SJSA1 (cell line): Measurements from ENCODE around the gene WEE1. TPM values are rescaled to one million over a fixed set of nuclear protein-coding genes. Genes with fewer than 3 reads are reported as not detected.
"Not testable (repeated sequence)": the region's sequence is repeated elsewhere in the genome, so short reads cannot be mapped to it uniquely, and the experiment has no call there.

Source experiments
- DNase-seq, 2 experiments: peaks; one replicate each; pipeline ENCODE4 v3.0.0-alpha.2; 2015 to 2020; ENCODE audit warnings: low spot score in 2 of 2, low read depth in 1 of 2
- H3K27ac ChIP-seq: fragments of 250-450 bp; sonication (Bioruptor Pico); 2 replicates; pipeline ENCODE4 v1.5.1; 2020; ENCODE audit warnings: mild to moderate bottlenecking, moderate library complexity
- H3K27me3 ChIP-seq: fragments of 250-450 bp; sonication (Bioruptor Pico); replicated peaks from 2 replicates; pipeline ENCODE4 v1.5.1; 2020; ENCODE audit warnings: mild to moderate bottlenecking, moderate library complexity
- H3K36me3 ChIP-seq: fragments of 250-450 bp; sonication (Bioruptor Pico); 2 replicates; pipeline ENCODE4 v1.5.1; 2020; ENCODE audit warnings: mild to moderate bottlenecking
- H3K4me1 ChIP-seq: fragments of 250-450 bp; sonication (Bioruptor Pico); replicated peaks from 2 replicates; pipeline ENCODE4 v1.6.1; 2021; ENCODE audit warnings: mild to moderate bottlenecking
- H3K4me3 ChIP-seq: fragments of 250-450 bp; sonication (Bioruptor Pico); 2 replicates; pipeline ENCODE4 v1.5.1; 2020; ENCODE audit warnings: mild to moderate bottlenecking
- H3K9me3 ChIP-seq: fragments of 250-450 bp; sonication (Bioruptor Pico); replicated peaks from 2 replicates; pipeline ENCODE4 v1.5.1; 2020; ENCODE audit warnings: mild to moderate bottlenecking
- total RNA-seq: library from RNA; depleted of rRNA; stranded (reverse); fragments of >200 nt; shearing (Covaris generic); gene quantifications from 2 replicates; pipeline ENCODE4 v1.2.3, GENCODE V29; 2014

WEE1 gene
- total RNA-seq, 1 experiment from 2014 or later = 44.3 TPM

DNA sequence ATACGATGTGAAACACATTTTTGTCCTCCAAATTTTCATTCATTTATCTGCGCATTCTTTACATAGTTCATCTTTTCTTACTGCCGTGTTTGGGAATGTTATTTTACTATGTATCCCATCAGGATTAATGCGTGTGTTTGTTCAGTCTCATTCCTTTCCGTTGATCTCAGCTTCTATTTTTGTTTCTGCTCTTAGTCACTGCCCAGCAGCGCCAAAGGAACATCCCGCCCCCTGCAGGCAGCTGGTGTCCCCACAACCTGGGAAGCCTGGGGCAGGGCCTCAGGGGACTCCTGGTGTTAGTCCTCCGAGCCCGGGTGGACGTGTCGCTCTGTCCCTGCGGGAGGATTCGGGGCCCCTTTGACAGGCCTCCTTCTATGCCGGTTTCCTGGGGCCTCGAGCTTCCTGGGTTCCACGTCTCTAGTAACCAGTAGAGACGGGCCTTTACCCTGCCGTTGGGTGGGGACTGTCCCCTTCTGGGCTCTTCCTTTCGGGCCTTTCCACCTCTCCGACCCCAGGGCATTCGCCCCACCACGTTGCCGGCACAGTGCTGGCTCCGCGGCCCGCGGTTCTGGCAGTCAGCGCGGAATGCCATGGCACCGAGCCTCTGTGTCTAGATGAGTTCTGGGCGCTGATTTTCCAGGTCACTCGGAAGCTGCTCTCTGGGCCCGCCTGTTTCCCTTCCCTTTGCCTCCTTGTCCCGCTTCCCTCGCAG lies 39.8 kb downstream of the WEE1 start:
- no peaks in the 10 kb centered on the region for H3K36me3 ChIP-seq
- no peaks in the 10 kb centered on the region for H3K27me3 ChIP-seq
- peak overlapping the region; percentile 98 for H3K27ac ChIP-seq
- H3K4me3 ChIP-seq = peak overlapping the region; percentile 28
- H3K9me3 ChIP-seq = no peaks in the 10 kb centered on the region
- peaks cover 43% of the 10 kb centered on the region for H3K4me1 ChIP-seq
- DNase-seq = peak; percentile 91 to 93

DNA sequence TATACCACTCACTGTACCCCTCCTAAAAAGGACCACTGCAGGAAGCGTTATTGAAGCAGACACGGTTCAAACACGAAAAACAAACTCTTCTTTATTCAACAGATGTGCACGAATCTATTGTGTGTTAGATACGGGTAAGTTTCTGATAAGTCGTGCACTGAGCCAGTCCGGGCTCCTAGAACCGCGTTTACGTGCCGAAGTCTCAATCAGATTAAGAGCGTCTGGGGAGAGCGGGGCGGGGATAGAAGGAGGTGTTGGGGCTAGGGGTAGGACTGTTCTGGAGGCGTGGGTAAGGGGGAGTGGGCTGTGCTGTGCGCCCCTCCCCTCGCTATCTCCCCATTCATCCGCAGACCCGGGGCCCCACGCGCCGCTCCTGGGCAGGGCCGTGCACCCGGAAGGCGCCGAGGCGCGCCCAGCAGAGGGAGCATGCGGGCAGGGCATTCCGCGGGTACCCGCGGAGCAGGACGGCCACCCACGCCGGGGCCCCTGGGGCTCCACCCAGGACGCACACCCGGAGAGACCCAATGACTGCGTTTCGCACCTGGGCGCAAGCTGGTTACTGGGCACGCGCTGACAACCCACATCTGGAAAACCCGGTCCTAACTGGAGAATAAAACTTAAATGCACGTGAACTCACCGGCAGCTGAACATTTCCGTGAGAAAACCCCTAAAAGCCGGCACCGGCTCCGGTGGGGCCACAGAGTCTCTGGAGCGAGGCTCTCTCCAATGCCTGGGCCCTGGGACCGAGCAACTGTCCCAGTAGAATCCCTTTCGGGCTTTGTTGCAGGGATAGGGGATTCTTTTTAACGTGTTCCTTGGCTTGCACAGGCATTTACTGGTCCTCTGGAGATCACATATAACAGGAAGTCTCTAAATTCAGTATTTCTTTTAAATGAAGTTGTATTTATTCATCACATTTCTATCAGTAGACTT lies 40.6 kb downstream of the WEE1 start:
- peak overlapping the region; percentile 98 for H3K27ac ChIP-seq
- peak; percentile 85 to 86 for DNase-seq
- H3K4me1 ChIP-seq = peaks cover 44% of the 10 kb centered on the region
- H3K9me3 ChIP-seq = no peaks in the 10 kb centered on the region
- H3K36me3 ChIP-seq = no peaks in the 10 kb centered on the region
- peak overlapping the region; percentile 28 for H3K4me3 ChIP-seq
- no peaks in the 10 kb centered on the region for H3K27me3 ChIP-seq

DNA sequence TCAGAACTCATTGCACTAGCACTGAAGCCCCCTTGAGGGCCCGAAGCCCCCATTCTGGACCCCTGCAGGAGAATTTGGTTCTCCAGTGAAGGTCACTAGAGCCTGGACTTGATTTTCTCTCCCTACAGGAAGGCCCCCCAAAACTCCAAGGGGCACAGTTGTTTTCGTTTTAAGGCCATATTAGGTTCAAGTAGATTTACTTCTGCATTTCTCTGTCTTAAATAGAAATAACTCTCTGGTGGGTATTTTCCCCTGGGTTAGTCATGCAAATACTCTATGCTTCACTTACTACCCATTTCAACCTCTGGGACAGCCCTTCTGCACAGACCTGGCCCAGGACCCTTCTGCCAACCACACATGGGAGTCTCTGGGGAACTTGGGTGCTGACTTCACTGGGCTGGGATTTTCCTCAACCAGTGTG lies 41.6 kb downstream of the WEE1 start:
- H3K36me3 ChIP-seq = no peaks in the 10 kb centered on the region
- DNase-seq = no peak
- H3K27ac ChIP-seq = peak overlapping the region; percentile 98; the same call in 1 of the 2 replicates
- H3K4me1 ChIP-seq = peaks cover 44% of the 10 kb centered on the region
- no peaks in the 10 kb centered on the region for H3K9me3 ChIP-seq
- H3K4me3 ChIP-seq = no peak overlapping the region
- H3K27me3 ChIP-seq = no peaks in the 10 kb centered on the region

DNA sequence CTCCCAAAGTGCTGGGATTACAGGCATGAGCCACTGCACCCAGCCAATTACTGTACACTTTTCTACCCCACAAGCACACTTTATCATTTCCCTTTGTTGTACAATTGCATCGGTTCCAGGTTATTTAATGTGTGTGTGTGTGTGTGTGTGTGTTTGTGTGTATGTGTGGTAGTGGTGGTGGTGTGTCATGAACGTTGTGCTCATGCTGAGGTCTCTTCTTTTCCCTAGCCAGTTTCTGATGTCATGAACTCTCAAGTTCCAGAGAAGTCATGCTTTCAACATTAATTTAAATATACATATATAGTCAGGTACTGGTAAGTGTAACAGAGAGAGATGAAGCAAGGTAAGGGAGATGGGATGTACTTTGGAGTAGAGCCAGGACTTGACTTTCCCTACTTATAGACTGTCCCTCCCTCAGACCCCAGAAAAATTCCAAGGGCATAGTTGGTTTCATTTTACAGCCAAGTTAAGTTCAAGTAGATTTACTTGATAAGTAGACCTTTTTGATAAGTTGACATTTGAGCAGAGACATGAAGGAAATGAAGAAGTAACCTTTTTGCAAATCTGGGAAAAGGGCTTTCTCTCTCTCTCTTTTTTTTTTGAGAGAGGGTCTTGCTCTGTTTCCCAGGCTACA lies 42.7 kb downstream of the WEE1 start:
- no peak for DNase-seq
- no peak overlapping the region for H3K4me3 ChIP-seq
- H3K9me3 ChIP-seq = no peaks in the 10 kb centered on the region
- peaks cover 44% of the 10 kb centered on the region for H3K4me1 ChIP-seq
- no peaks in the 10 kb centered on the region for H3K27me3 ChIP-seq
- no peak overlapping the region for H3K27ac ChIP-seq
- H3K36me3 ChIP-seq = no peaks in the 10 kb centered on the region

DNA sequence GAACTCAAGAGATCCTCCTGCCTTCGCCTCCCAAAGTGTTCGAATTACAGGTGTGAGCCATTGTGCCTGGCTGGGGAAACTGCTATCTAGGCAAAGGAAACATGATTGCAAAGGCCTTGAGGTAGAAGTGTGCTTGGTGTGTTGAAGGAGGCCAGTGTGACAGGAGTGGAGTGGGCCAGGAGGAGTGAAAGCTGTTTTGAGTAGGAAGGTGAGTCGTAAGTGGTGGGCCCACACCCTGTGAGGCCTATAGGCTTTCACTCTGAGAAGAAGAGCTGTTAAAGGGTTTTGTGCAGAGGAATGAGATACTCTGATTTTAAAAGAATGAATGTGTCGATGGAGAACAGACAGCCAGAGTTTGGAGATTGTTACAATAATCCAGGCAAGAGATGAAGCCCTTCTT lies 43.4 kb downstream of the WEE1 start:
- DNase-seq = no peak
- H3K27ac ChIP-seq = no peak overlapping the region
- no peaks in the 10 kb centered on the region for H3K27me3 ChIP-seq
- no peak overlapping the region for H3K4me3 ChIP-seq
- no peaks in the 10 kb centered on the region for H3K9me3 ChIP-seq
- no peaks in the 10 kb centered on the region for H3K36me3 ChIP-seq
- peaks cover 44% of the 10 kb centered on the region for H3K4me1 ChIP-seq

DNA sequence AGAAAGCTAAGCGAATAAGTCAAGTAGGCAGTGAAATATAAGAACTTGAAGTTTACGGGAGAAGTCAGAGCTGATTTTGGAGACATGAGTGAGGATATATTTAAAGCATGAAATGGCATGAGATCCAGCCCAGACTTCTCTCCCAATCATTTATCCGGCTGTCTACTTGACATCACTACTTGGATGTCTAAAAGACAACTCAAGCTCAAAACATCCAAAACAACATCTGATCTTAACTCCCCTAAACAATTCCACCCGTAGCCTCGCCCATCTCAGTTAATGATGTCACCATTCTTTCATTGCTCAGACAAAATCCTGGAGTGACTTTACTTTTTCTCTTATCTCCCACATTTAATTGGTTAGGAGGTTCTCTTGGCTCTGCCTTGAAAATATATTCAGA lies 44.5 kb downstream of the WEE1 start:
- H3K9me3 ChIP-seq = no peaks in the 10 kb centered on the region
- DNase-seq = peak in 1 of 2 experiments; percentile 28
- no peaks in the 10 kb centered on the region for H3K36me3 ChIP-seq
- H3K4me3 ChIP-seq = no peak overlapping the region
- no peaks in the 10 kb centered on the region for H3K27me3 ChIP-seq
- peaks cover 36% of the 10 kb centered on the region for H3K4me1 ChIP-seq
- H3K27ac ChIP-seq = 0 out of 2 replicates have a peak overlapping the region, but pooled peaks have one; percentile 9

DNA sequence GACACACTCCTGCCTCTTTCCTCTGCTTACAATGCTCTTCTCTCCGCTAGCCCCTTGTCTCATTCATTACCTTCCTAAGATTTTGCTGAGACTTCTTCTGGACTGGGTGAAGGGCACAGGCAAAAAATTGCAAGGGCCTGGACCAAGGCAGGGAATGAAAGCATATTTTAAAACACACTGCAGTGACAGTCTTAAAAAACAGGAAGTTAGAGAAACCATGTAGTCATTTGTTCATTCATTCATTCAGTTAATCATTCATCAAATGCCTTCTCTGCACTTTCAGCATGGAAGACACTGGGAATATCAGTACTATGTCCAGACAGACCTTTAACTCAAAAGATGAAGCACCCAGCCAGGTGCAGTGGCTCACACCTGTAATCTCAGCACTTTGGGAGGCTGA lies 45.5 kb downstream of the WEE1 start:
- Histone ChIP-seq H3K4me1 (peaks cover 28% of the 10 kb centered on the region), H3K4me3 (no peak overlapping the region), H3K9me3 (no peaks in the 10 kb centered on the region), H3K27me3 (no peaks in the 10 kb centered on the region), H3K27ac (no peak overlapping the region), H3K36me3 (no peaks in the 10 kb centered on the region)
- no peak for DNase-seq

DNA sequence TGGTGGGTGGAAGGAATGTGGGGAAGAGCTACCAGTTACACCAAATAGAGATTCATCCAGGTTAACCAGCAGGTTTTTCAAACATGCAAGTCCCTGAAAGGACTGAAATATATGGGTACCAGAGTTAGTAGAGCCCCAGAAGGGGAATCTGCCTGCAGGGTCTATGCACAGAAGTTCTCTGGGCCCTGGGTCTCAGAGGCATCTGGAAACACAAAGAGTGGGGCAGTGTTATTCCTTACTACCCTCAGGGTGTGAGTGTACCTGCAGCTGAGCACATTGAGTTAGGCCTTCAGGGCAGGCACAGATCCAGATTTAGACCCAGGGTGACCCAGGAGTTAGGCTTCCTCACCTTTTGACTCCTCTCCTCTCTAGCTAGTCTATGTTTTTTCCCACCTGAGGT lies 46.5 kb downstream of the WEE1 start:
- Histone ChIP-seq H3K4me3 (no peak overlapping the region), H3K9me3 (no peaks in the 10 kb centered on the region), H3K27me3 (no peaks in the 10 kb centered on the region), H3K4me1 (peaks cover 18% of the 10 kb centered on the region), H3K27ac (no peak overlapping the region), H3K36me3 (no peaks in the 10 kb centered on the region)
- DNase-seq = no peak

DNA sequence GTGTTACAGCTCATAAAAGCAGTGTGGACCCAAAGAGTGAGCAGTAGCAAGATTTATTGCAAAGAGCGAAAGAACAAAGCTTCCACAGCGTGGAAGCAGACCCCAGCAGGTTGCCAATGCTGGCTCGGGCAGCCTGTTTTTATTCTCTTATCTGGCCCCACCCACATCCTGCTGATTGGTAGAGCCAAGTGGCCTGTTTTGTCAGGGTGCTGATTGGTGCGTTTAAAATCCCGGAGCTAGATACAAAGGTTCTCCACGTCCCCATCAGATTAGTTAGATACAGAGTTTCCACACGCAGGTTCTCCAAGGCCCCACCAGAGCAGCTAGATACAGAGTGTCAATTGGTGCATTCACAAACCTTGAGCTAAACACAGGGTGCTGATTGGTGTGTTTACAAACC lies 48.9 kb downstream of the WEE1 start:
- not testable (repeated sequence) for H3K27ac ChIP-seq, H3K27me3 ChIP-seq, DNase-seq, H3K36me3 ChIP-seq, H3K9me3 ChIP-seq, H3K4me3 ChIP-seq
- H3K4me1 ChIP-seq = peaks cover 10% of the 10 kb centered on the region

DNA sequence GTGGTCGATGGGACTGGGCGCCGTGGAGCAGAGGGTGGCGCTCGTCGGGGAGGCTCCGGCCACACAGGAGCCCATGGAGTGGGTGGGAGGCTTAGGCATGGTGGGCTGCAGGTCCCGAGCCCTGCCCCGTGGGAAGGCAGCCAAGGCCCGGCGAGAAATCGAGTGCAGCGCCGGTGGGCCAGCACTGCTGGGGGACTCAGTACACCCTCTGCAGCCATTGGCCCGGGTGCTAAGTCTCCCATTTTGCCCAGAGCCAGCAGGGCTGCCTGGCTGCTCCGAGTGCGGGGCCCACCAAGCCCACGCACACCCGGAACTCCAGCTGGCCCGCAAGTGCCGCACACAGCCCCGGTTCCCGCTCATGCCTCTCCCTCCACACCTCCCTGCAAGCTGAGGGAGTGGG lies 49.6 kb downstream of the WEE1 start:
- not testable (repeated sequence) for H3K27me3 ChIP-seq, H3K36me3 ChIP-seq, H3K27ac ChIP-seq, H3K4me1 ChIP-seq, DNase-seq, H3K9me3 ChIP-seq, H3K4me3 ChIP-seq

DNA sequence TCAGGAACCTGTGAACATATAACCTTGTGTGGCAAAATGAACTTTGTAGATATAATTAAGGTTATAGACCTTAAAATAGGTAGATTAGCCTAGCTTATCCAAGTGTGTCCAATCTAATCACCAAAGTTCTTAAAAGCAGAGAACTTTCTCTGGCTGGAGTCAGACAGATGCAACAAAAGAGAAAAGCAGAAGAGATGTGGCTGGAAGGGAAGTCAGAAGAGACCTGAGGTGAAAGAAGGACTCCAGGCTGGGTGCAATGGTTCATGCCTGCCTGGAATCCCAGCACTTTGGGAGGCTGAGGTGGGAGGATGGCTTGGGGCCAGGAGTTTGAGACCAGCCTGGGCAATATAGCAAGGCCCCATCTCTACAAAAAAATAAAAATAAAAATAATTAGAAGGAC lies 51.0 kb downstream of the WEE1 start:
- Histone ChIP-seq H3K27ac (no peak overlapping the region), H3K4me3 (no peak overlapping the region), H3K27me3 (no peaks in the 10 kb centered on the region), H3K9me3 (no peaks in the 10 kb centered on the region), H3K36me3 (no peaks in the 10 kb centered on the region), H3K4me1 (no peaks in the 10 kb centered on the region; the same call in 1 of the 2 replicates)
- DNase-seq = no peak

DNA sequence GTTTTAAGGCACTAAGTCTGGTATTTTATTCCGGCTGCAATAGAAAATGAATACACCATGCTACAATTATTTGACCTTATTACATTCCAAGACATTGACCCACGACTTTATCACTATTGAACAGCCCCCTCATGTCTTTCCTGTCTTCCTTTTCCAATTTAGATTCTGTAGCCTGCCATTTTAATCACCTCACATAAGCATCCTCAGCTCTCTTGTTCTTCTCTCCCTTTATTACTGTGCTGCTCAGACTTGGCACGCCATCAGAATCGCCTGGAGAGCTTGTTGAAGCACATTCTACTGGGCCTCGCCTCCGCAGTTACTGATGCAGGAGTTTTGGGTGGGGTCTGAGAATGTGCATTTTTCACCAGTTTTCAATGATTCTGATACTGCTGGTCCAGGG lies 51.7 kb downstream of the WEE1 start:
- H3K27me3 ChIP-seq = no peaks in the 10 kb centered on the region
- H3K4me1 ChIP-seq = no peaks in the 10 kb centered on the region; the same call in 1 of the 2 replicates
- H3K9me3 ChIP-seq = no peaks in the 10 kb centered on the region
- no peak overlapping the region for H3K4me3 ChIP-seq
- H3K27ac ChIP-seq = no peak overlapping the region
- DNase-seq = no peak
- no peaks in the 10 kb centered on the region for H3K36me3 ChIP-seq

DNA sequence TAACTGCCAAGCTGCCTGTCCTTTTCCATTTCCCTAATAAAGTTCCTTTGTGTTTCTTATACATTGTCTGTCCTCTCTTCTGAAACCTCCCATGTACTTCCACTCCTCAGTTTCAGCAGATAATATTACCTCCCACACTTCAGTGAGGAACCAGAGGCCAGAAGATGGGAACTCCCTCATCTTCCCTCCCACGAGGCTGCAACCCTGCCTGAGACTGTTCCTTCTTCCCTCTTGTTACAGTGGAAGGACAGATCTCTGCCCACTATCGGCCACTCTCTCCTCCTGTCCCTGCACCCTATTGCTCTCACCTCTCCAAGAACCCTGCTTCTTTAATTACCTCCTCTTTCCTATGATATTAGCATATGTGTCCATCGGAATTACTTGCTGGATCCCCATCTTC lies 52.3 kb downstream of the WEE1 start:
- Histone ChIP-seq H3K27ac (no peak overlapping the region), H3K4me3 (no peak overlapping the region), H3K36me3 (no peaks in the 10 kb centered on the region), H3K4me1 (no peaks in the 10 kb centered on the region; the same call in 1 of the 2 replicates), H3K9me3 (no peaks in the 10 kb centered on the region), H3K27me3 (no peaks in the 10 kb centered on the region)
- no peak for DNase-seq
